IMR-90 (cell line): ENCODE measurements around the gene USP5. TPM values are rescaled to one million over a fixed set of nuclear protein-coding genes. Genes with fewer than 3 reads are reported as not detected.
A peak's percentile ranks its signal among the peaks of the same experiment; 100 is the strongest.

Experiments used
- ATAC-seq: fragments of 200-7000 bp; cut with Tn5 transposase; 2 replicates; pipeline ENCODE4 v1.9.1; 2020; ENCODE audit warnings: low read depth, mild to moderate bottlenecking, moderate library complexity
- BruUV-seq: library from RNA; stranded (reverse); fragments of 400-500 nt; replicated peaks from 2 replicates; lab custom pipeline; 2021; lab: Mats Ljungman, UMichigan
- CTCF ChIA-PET: fragments of 300-600 bp; formaldehyde crosslinking; extraction: SDS; loops from one replicate; lab custom pipeline; 2021; ENCODE audit warnings: antibody characterized with exemption; lab: Yijun Ruan, JAX
- POLR2A ChIA-PET: fragments of 300-600 bp; sonication (Branson Sonifier 250); formaldehyde crosslinking; loops from one replicate; lab custom pipeline; 2022; ENCODE audit warnings: antibody characterized with exemption; ENCODE audit not compliant: unreplicated experiment; lab: Charles Lee
- DNase-seq: peaks from one replicate; pipeline ENCODE4 v3.0.0; 2013
- H2AFZ ChIP-seq: replicated peaks from 2 replicates; pipeline ENCODE3; 2013; ENCODE audit warnings: low read length, mild to moderate bottlenecking; ENCODE audit not compliant: poor library complexity
- H2AK5ac ChIP-seq: 2 replicates; pipeline ENCODE4 v1.6.1; 2013; ENCODE audit warnings: low read depth, low read length, inconsistent platforms
- H2AK9ac ChIP-seq: replicated peaks from 2 replicates; pipeline ENCODE3; 2013; ENCODE audit warnings: mild to moderate bottlenecking, low read depth, low read length, moderate library complexity; ENCODE audit not compliant: poor library complexity
- H2BK120ac ChIP-seq: 2 replicates; pipeline ENCODE4 v1.6.1; 2013; ENCODE audit warnings: low read depth, low read length, inconsistent platforms
- H2BK15ac ChIP-seq: 3 replicates; pipeline ENCODE4 v1.6.1; 2013; ENCODE audit warnings: low read depth, low read length, inconsistent platforms
- H2BK20ac ChIP-seq: 2 replicates; pipeline ENCODE4 v1.6.1; 2013; ENCODE audit warnings: low read depth, mild to moderate bottlenecking, inconsistent platforms, low read length, moderate library complexity
- H2BK5ac ChIP-seq: 2 replicates; pipeline ENCODE4 v1.6.1; 2013; ENCODE audit warnings: mild to moderate bottlenecking, low read depth, low read length, inconsistent platforms; ENCODE audit not compliant: poor library complexity, severe bottlenecking
- H3K14ac ChIP-seq: replicated peaks from 2 replicates; pipeline ENCODE4 v1.6.1; 2013; ENCODE audit warnings: low read depth, low read length, inconsistent platforms
- H3K18ac ChIP-seq: 2 replicates; pipeline ENCODE4 v1.6.1; 2013; ENCODE audit warnings: low read depth, low read length, control low read depth
- H3K23ac ChIP-seq: 2 replicates; pipeline ENCODE4 v1.6.1; 2013; ENCODE audit warnings: low read depth, low read length, inconsistent platforms
- H3K27ac ChIP-seq: 2 replicates; pipeline ENCODE4 v1.5.1; 2013; ENCODE audit warnings: mild to moderate bottlenecking, control low read depth, low read length; ENCODE audit not compliant: insufficient read depth
- H3K27me3 ChIP-seq: 2 replicates; pipeline ENCODE4 v1.6.1; 2013; ENCODE audit warnings: low read length; ENCODE audit not compliant: control insufficient read depth, insufficient read depth
- H3K36me3 ChIP-seq: 2 replicates; pipeline ENCODE4 v1.6.1; 2013; ENCODE audit warnings: low read length, mixed read lengths; ENCODE audit not compliant: control insufficient read depth, insufficient read depth
- H3K4ac ChIP-seq: 2 replicates; pipeline ENCODE4 v1.6.1; 2013; ENCODE audit warnings: low read depth, low read length, inconsistent platforms
- H3K4me1 ChIP-seq: 2 replicates; pipeline ENCODE4 v1.6.1; 2013; ENCODE audit warnings: low read length, mixed read lengths; ENCODE audit not compliant: control insufficient read depth, insufficient read depth
- H3K4me2 ChIP-seq: 2 replicates; pipeline ENCODE4 v1.6.1; 2013; ENCODE audit warnings: low read depth, mild to moderate bottlenecking, control low read depth, low read length, moderate library complexity
- H3K4me3 ChIP-seq: 2 replicates; pipeline ENCODE4 v1.5.1; 2013; ENCODE audit warnings: low read depth, mild to moderate bottlenecking, control low read depth, low read length, moderate library complexity; ENCODE audit not compliant: insufficient read depth
- H3K56ac ChIP-seq: 2 replicates; pipeline ENCODE4 v1.6.1; 2013; ENCODE audit warnings: low read length, inconsistent platforms; ENCODE audit not compliant: insufficient read depth; ENCODE audit errors: extremely low read depth
- H3K79me1 ChIP-seq, 2 experiments: 2 replicates each; pipeline ENCODE4 v1.6.1; 2013; ENCODE audit warnings: low read length in 2 of 2, inconsistent platforms in 1 of 2, low read depth in 1 of 2
- H3K9ac ChIP-seq: 2 replicates; pipeline ENCODE4 v1.6.1; 2013; ENCODE audit warnings: low read depth, low read length, control low read depth
- H3K9me1 ChIP-seq: 2 replicates; pipeline ENCODE4 v1.6.1; 2013; ENCODE audit warnings: low read length, inconsistent platforms; ENCODE audit not compliant: insufficient read depth
- H3K9me3 ChIP-seq: 2 replicates; pipeline ENCODE4 v1.6.1; 2013; ENCODE audit warnings: low read length; ENCODE audit not compliant: control insufficient read depth, insufficient read depth
- H4K20me1 ChIP-seq: 2 replicates; pipeline ENCODE4 v1.6.1; 2013; ENCODE audit warnings: low read length, inconsistent platforms; ENCODE audit not compliant: insufficient read depth
- H4K5ac ChIP-seq: 2 replicates; pipeline ENCODE4 v1.6.1; 2013; ENCODE audit warnings: mild to moderate bottlenecking, low read depth, low read length, control low read depth
- H4K8ac ChIP-seq, 2 experiments: 2 replicates each; pipeline ENCODE4 v1.6.1; 2013; ENCODE audit warnings: low read depth in 2 of 2, low read length in 2 of 2, control low read depth in 1 of 2, inconsistent platforms in 1 of 2
- H4K91ac ChIP-seq: 2 replicates; pipeline ENCODE4 v1.6.1; 2013; ENCODE audit warnings: low read depth, low read length, inconsistent platforms; ENCODE audit not compliant: insufficient read depth
- BHLHE40 ChIP-seq: fragments of 150-350 bp; IDR thresholded peaks from 2 replicates; pipeline ENCODE4 v1.6.1; 2016; ENCODE audit warnings: mild to moderate bottlenecking, low read depth, low read length
- CEBPB ChIP-seq: IDR thresholded peaks from 2 replicates; pipeline ENCODE4 v1.6.1; 2012; ENCODE audit warnings: low read depth, low read length, improper control_type of control experiment
- CHD1 ChIP-seq: IDR thresholded peaks from 2 replicates; pipeline ENCODE4 v1.6.1; 2012; ENCODE audit warnings: low read depth, low read length, improper control_type of control experiment
- FOS ChIP-seq: fragments of 150-350 bp; IDR thresholded peaks from 2 replicates; pipeline ENCODE4 v1.6.1; 2016; ENCODE audit warnings: low read depth, low read length
- MAZ ChIP-seq: IDR thresholded peaks from 2 replicates; pipeline ENCODE4 v1.6.1; 2012; ENCODE audit warnings: low read depth, mild to moderate bottlenecking, low read length, improper control_type of control experiment, moderate library complexity, borderline replicate concordance
- MXI1 ChIP-seq: IDR thresholded peaks from 2 replicates; pipeline ENCODE4 v1.6.1; 2012; ENCODE audit warnings: low read depth, mild to moderate bottlenecking, low read length, moderate library complexity, borderline replicate concordance
- POLR2A ChIP-seq: IDR thresholded peaks from 2 replicates; pipeline ENCODE4 v1.6.1; 2012; ENCODE audit warnings: mild to moderate bottlenecking, low read depth, low read length
- RAD21 ChIP-seq: IDR thresholded peaks from 2 replicates; pipeline ENCODE4 v1.6.1; 2012; ENCODE audit warnings: low read length, improper control_type of control experiment
- RCOR1 ChIP-seq: IDR thresholded peaks from 2 replicates; pipeline ENCODE4 v1.6.1; 2012; ENCODE audit warnings: mild to moderate bottlenecking, low read length, improper control_type of control experiment; ENCODE audit not compliant: insufficient replicate concordance
- RFX5 ChIP-seq: IDR thresholded peaks from 2 replicates; pipeline ENCODE4 v1.8.0; 2012; ENCODE audit warnings: low read depth, mild to moderate bottlenecking, low read length, moderate library complexity
- WGBS, 2 experiments: methylation state at CpG; one replicate each; pipeline versions ENCODE4 v1.1.5 to v1.1.7; 2013; ENCODE audit warnings: missing lambda C conversion rate in 2 of 2; ENCODE audit not compliant: insufficient read length in 1 of 2; ENCODE audit errors: extremely low coverage in 2 of 2; 5-methylcytosine and 5-hydroxymethylcytosine counted together
- dilution Hi-C: fragments of 300-500 bp; cut with HindIII; formaldehyde crosslinking; loops from one replicate; pipeline ENCODE4 v1.14.3; 2018; ENCODE audit warnings: low sequenced_read_pairs; ENCODE audit not compliant: unreplicated experiment
- in situ Hi-C: fragments of 300-500 bp; cut with MboI; formaldehyde crosslinking; loops from 3 replicates; pipeline ENCODE4 v1.14.3; 2019; ENCODE audit warnings: low sequenced_read_pairs, inconsistent platforms, mixed read lengths
- intact Hi-C: fragments of 100-400 bp; cut with micrococcal nuclease; formaldehyde crosslinking; loops from 2 replicates; pipeline ENCODE4 v1.10.0; 2022
- polyA plus RNA-seq, 3 experiments: library from polyadenylated mRNA; depleted of rRNA; stranded (reverse); fragments of >200 nt; gene quantifications; 2 replicates each; pipeline ENCODE4 v1.2.3, GENCODE V29; 2012; ENCODE audit warnings: low replicate concordance in 1 of 3
- total RNA-seq: library from RNA; depleted of rRNA; stranded (reverse); fragments of >200 nt; gene quantifications from 2 replicates; pipeline ENCODE4 v1.2.3, GENCODE V29; 2012
- TF ChIP-seq, protein P1 (sequence below): fragments of 150-350 bp; IDR thresholded peaks from 2 replicates; pipeline ENCODE4 v1.6.1; 2017; ENCODE audit warnings: mild to moderate bottlenecking, antibody characterized with exemption, low read length, low read depth
- TF ChIP-seq, protein P2 (sequence below): fragments of 150-350 bp; IDR thresholded peaks from 2 replicates; pipeline ENCODE4 v1.6.1; 2016; ENCODE audit warnings: low read depth, mild to moderate bottlenecking, low read length, moderate library complexity, borderline replicate concordance
- TF ChIP-seq, protein P3 (sequence below): conservative IDR thresholded peaks from 2 replicates; pipeline ENCODE4 v1.5.1; 2012; ENCODE audit warnings: mild to moderate bottlenecking, low read depth, low read length, improper control_type of control experiment

Gene USP5
- total and polyA plus RNA-seq, 2 of the 4 experiments (the other 2 are of a cell fraction): 69.7 to 125 TPM

DNA sequence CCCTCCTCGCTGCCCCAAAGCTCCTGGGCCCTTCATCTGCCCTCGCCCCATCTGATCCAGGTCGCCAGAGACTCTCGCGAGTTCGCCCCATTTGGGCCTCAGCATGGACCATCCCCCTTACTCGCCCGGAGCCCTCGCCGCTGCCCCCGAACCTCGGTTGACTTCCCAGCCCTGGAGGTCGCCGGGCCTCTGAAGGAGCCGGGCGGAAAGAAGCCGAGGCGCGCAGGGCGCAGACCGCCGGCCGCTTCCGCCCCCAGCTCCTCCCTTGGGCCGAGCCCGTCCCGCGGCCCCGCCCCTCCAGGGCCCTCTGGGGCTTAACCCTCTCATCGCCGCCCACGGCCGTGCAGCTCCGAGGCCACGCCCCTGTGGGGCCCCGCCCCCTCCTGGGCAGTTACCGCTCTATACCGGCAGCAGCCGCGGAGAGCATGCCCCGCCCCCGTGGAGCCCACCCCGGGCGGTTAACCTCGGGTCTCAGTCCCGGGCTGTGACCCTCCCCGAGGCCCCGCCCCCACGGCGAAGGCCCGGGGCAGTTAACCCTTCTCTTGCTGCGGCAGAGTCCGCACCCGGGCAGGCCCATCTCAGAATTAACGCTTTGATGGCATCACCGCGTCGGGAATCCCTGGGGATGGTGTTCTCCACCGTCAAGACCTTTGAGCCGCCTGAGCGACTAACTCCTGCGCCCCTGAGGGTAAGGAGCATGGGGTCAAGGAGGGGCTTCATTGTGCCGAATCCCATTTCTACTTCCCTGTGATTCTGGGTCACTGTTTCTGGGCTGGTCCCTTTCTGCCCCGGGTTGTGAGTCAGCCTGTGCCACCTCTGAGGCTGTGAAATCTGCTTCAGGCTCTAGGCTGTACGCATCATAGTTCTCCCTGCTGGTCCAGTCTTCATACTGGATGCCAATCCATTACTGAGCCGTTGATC lies 21.4 kb downstream of the USP5 start, which contains the start of gene SPSB2:
TSS of gene SPSB2 (minus strand) at position 210 of the 921 bp plus-strand sequence. CDS start 402 bp downstream, outside the sequence.
- Histone ChIP-seq H4K20me1 (peaks cover 42% of the 10 kb centered on the region), H2BK5ac (peak within 1 kb of the TSS; percentile 74), H3K9me1 (no peaks in the 10 kb centered on the region), H2BK20ac (no peak within 1 kb of the TSS; the same call in 1 of the 2 replicates), H3K36me3 (peaks cover 33% of the 10 kb centered on the region), H3K9ac (peak within 1 kb of the TSS; percentile 94), H3K23ac (peak within 1 kb of the TSS; percentile 93), H2AK9ac (peak within 1 kb of the TSS; percentile 97), H3K4ac (peak within 1 kb of the TSS; percentile 87), H4K91ac (peak within 1 kb of the TSS; percentile 76), H3K56ac (peak within 1 kb of the TSS; percentile 62; the same call in 1 of the 2 replicates), H4K5ac (peak within 1 kb of the TSS; percentile 77), H3K4me3 (peak within 1 kb of the TSS; percentile 95), H3K9me3 (no peaks in the 10 kb centered on the region), H3K27ac (peak within 1 kb of the TSS; percentile 91), H4K8ac (peak within 1 kb of the TSS; percentile 40 to 86; a peak in 3 of 4 replicates), H2BK120ac (peak within 1 kb of the TSS; percentile 78), H3K4me1 (peaks cover 15% of the 10 kb centered on the region), H3K4me2 (peak within 1 kb of the TSS; percentile 98), H3K79me1 (peaks cover 32 to 63% of the 10 kb centered on the region in 2 experiments), H2AK5ac (peak within 1 kb of the TSS; percentile 84), H2AFZ (peak within 1 kb of the TSS; percentile 96), H3K27me3 (no peaks in the 10 kb centered on the region), H3K18ac (peak within 1 kb of the TSS; percentile 75), H3K14ac (peak within 1 kb of the TSS; percentile 86), H2BK15ac (peak within 1 kb of the TSS; percentile 77; the same call in 1 of the 3 replicates)
- WGBS, 2 experiments: 1% methylated on average over 33 of the region's 66 CpGs; no CpG with 5 or more reads in 1 of the 2 experiments
- dilution Hi-C loops: no loop called here
- DNase-seq (peak; percentile 92), ATAC-seq (peak; percentile 87)
- POLR2A ChIA-PET: interaction anchor here (1.0 to 1.9 kb wide), 2 partner anchors 18 to 71 kb away, joined by 4 to 12 read pairs; no protein-coding TSS in a partner anchor
- CTCF ChIA-PET: interaction anchor here (0.6 to 3.0 kb wide), 13 partner anchors 8 to 120 kb away, joined by 3 to 17 read pairs (median 3); partner anchors contain the start of genes CDCA3, MLF2 and USP5
- intact Hi-C loops: loop anchor here (1.0 to 5.0 kb wide), 3 partner anchors 18 to 239 kb away; no protein-coding TSS in a partner anchor
- no TSS peak for BruUV-seq
- in situ Hi-C loops: no loop called here
- TF ChIP-seq, protein P1, sequence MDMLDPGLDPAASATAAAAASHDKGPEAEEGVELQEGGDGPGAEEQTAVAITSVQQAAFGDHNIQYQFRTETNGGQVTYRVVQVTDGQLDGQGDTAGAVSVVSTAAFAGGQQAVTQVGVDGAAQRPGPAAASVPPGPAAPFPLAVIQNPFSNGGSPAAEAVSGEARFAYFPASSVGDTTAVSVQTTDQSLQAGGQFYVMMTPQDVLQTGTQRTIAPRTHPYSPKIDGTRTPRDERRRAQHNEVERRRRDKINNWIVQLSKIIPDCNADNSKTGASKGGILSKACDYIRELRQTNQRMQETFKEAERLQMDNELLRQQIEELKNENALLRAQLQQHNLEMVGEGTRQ: no peak
- TF ChIP-seq CEBPB (no peak), CHD1 (no peak), RFX5 (no peak), MXI1 (peak; percentile 78), RCOR1 (no peak), MAZ (peak; percentile 88), FOS (no peak), BHLHE40 (no peak), POLR2A (no peak), RAD21 (no peak)
- TF ChIP-seq, protein P2, sequence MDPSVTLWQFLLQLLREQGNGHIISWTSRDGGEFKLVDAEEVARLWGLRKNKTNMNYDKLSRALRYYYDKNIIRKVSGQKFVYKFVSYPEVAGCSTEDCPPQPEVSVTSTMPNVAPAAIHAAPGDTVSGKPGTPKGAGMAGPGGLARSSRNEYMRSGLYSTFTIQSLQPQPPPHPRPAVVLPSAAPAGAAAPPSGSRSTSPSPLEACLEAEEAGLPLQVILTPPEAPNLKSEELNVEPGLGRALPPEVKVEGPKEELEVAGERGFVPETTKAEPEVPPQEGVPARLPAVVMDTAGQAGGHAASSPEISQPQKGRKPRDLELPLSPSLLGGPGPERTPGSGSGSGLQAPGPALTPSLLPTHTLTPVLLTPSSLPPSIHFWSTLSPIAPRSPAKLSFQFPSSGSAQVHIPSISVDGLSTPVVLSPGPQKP: no peak
- TF ChIP-seq, protein P3, sequence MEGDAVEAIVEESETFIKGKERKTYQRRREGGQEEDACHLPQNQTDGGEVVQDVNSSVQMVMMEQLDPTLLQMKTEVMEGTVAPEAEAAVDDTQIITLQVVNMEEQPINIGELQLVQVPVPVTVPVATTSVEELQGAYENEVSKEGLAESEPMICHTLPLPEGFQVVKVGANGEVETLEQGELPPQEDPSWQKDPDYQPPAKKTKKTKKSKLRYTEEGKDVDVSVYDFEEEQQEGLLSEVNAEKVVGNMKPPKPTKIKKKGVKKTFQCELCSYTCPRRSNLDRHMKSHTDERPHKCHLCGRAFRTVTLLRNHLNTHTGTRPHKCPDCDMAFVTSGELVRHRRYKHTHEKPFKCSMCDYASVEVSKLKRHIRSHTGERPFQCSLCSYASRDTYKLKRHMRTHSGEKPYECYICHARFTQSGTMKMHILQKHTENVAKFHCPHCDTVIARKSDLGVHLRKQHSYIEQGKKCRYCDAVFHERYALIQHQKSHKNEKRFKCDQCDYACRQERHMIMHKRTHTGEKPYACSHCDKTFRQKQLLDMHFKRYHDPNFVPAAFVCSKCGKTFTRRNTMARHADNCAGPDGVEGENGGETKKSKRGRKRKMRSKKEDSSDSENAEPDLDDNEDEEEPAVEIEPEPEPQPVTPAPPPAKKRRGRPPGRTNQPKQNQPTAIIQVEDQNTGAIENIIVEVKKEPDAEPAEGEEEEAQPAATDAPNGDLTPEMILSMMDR: no peak
